ENCODE results near the gene GRAMD4.
A peak's percentile ranks its signal among the peaks of the same experiment; 100 is the strongest.

GRAMD4 gene

GRCh38 chr22:46574993-46575910 is 44.9 kb upstream of the GRAMD4 start:
- DNase-seq (ENCODE audit: low read depth), result peak; percentile 10
- H3K4me3 ChIP-seq (replicated peaks; ENCODE audit: low read depth, low read length), result no peak overlapping the region
- no peak for TF ChIP-seq CTCF (IDR thresholded peaks at IDR 0.05; ENCODE audit: low read length, missing control alignments)

DNA sequence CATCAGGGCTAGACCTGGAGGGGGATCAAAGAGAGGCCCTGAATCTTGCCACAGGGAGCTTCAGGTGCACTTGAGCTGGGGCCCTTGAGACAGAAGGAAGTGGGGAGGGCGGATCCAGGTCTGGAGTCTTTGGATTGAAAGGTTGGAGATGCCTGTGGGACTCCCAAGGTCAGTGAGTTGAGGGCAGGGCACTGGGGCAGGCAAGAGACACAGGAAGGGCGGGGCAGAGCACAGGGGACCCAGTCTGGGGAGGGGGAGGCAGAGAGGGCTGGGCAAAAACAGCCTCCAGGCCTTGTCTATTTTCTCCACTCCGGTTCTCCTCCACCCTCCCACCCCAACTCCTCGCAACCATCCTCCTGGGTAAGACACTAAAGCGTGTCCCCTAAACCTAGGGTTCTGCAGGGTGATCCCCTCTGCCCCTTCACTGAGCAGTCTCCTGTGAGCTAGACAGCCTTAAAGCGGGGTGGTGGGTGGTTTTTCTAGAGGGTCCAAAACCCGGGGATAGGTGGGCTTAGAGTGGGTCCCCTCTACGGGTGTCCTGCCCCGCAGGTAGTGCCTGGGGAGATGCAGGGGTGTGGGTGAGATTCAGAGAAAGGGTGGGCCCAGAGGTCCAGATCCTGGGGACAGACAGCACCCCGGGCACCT is 44.2 kb upstream of the GRAMD4 start:
- H3K4me3 ChIP-seq (replicated peaks; ENCODE audit: low read depth, low read length), result peak overlapping the region; percentile 49
- DNase-seq (ENCODE audit: low read depth), result no peak
- no peak for TF ChIP-seq CTCF (IDR thresholded peaks at IDR 0.05; ENCODE audit: low read length, missing control alignments)

GRCh38 chr22:46576556-46577367 is 43.4 kb upstream of the GRAMD4 start:
- no peak for TF ChIP-seq CTCF (IDR thresholded peaks at IDR 0.05; ENCODE audit: low read length, missing control alignments)
- DNase-seq (ENCODE audit: low read depth), result peak; percentile 46
- H3K4me3 ChIP-seq (replicated peaks; ENCODE audit: low read depth, low read length), result peak overlapping the region; percentile 63

- peak overlapping the region; percentile 63 for H3K4me3 ChIP-seq (replicated peaks; ENCODE audit: low read depth, low read length)
These were observed 42.6 kb upstream of the GRAMD4 start for GRCh38 chr22:46577368-46578249.

DNA sequence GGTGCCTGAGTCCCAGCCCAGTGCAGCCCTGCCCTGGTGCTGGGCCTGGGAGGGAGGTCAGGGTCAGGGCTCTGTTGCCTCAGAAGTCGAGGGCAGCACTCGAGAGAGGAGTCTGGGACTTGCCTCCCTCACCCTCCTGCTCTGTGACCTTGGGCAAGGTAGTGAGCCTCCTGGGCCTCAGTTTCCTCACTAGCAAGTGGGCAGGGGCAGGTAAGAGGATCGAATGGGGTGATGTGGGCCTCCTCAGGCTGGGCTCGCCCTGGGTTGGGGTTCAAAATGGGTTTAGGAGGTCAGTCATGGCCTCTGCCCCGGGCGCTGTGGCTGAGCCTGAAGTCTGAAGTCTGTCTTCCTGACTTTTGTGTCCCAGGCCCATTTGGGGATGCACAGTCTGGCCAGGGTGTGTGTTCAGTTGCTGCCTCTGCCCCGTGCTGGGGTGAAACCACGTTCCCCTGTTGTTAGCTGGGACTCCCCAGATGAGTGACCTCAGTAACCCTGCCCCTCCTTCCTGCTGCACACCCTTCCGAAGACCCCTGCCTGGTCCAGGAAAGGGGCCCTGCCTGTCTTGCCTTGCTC is 41.8 kb upstream of the GRAMD4 start:
- no peak for TF ChIP-seq CTCF (IDR thresholded peaks at IDR 0.05; ENCODE audit: low read length, missing control alignments)
- peak overlapping the region; percentile 63 for H3K4me3 ChIP-seq (replicated peaks; ENCODE audit: low read depth, low read length)
- no peak for DNase-seq (ENCODE audit: low read depth)

More at GRCh38 chr22:46577368-46578249, 42.6 kb upstream of the GRAMD4 start:
- DNase-seq (ENCODE audit: low read depth), result no peak
- no peak for TF ChIP-seq CTCF (IDR thresholded peaks at IDR 0.05; ENCODE audit: low read length, missing control alignments)
